Calu3 (cell line): ENCODE results near the gene COL6A3. TPM values are rescaled to one million over a fixed set of nuclear protein-coding genes. Genes with fewer than 3 reads are reported as not detected.

Experiments used
- BruUV-seq: library from RNA; stranded (reverse); fragments of 400-500 nt; replicated peaks from 2 replicates; lab custom pipeline; 2021; lab: Mats Ljungman, UMichigan
- CTCF ChIA-PET: fragments of 300-600 bp; sonication (Branson Sonifier 250); formaldehyde crosslinking; loops from one replicate; lab custom pipeline; 2022; ENCODE audit warnings: antibody characterized with exemption; lab: Charles Lee
- DNase-seq: peaks from one replicate; pipeline ENCODE4 v3.0.0; 2022
- H3K27ac Mint-ChIP-seq: one replicate; pipeline ENCODE4 v1.8.0; 2022; ENCODE audit warnings: mixed read lengths; ENCODE audit not compliant: unreplicated experiment
- H3K27me3 Mint-ChIP-seq: one replicate; pipeline ENCODE4 v1.8.0; 2022; ENCODE audit warnings: mixed read lengths; ENCODE audit not compliant: unreplicated experiment
- H3K36me3 Mint-ChIP-seq: one replicate; pipeline ENCODE4 v1.8.0; 2022; ENCODE audit warnings: mild to moderate bottlenecking, moderate library complexity, mixed read lengths; ENCODE audit not compliant: insufficient read depth, unreplicated experiment
- H3K4me1 Mint-ChIP-seq: one replicate; pipeline ENCODE4 v1.8.0; 2022; ENCODE audit warnings: mild to moderate bottlenecking, low read depth, mixed read lengths; ENCODE audit not compliant: unreplicated experiment
- H3K4me3 Mint-ChIP-seq: one replicate; pipeline ENCODE4 v1.8.0; 2022; ENCODE audit warnings: mild to moderate bottlenecking, low read depth, moderate library complexity, mixed read lengths; ENCODE audit not compliant: unreplicated experiment
- H3K9me3 Mint-ChIP-seq: one replicate; pipeline ENCODE4 v1.8.0; 2022; ENCODE audit warnings: low read depth, mixed read lengths; ENCODE audit not compliant: unreplicated experiment
- intact Hi-C: fragments of 100-400 bp; cut with micrococcal nuclease; formaldehyde crosslinking; loops from one replicate; pipeline ENCODE4 v1.10.0; 2022; ENCODE audit not compliant: unreplicated experiment
- total RNA-seq: library from RNA; stranded (reverse); gene quantifications from 2 replicates; pipeline ENCODE4 v1.2.3, GENCODE V29; 2022
- TF ChIP-seq, protein P1 (sequence below): fragments of 200-600 bp; IDR thresholded peaks from one replicate; pipeline ENCODE4 v1.8.0; 2022; ENCODE audit warnings: antibody characterized with exemption; ENCODE audit not compliant: unreplicated experiment

The COL6A3 gene
- total RNA-seq, 1 experiment from 2014 or later, result 0.07 TPM

DNA sequence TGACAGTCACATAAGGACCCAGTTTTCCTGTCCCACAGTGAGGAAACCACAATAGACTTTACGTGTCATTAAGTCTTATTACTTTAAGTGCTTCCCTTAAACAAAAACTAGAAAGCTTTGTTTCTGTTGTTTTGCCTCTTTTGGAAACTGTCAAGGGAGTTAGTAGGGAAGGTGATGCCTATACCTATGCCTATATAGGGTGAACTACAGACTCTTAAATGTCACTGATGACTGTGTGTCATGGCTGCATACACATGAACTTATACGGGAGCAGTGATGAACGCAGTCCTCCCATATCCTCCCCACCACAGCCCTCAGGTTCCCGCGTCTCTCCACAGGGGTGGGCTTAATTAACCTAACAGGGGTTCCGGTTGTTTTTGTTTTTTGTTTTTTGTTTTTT is 97.6 kb downstream of the COL6A3 start:
- CTCF ChIA-PET, result no interaction called here
- H3K9me3 Mint-ChIP-seq, result no peaks in the 10 kb centered on the region
- no peaks in the 10 kb centered on the region for H3K36me3 Mint-ChIP-seq
- TF ChIP-seq, protein P1, sequence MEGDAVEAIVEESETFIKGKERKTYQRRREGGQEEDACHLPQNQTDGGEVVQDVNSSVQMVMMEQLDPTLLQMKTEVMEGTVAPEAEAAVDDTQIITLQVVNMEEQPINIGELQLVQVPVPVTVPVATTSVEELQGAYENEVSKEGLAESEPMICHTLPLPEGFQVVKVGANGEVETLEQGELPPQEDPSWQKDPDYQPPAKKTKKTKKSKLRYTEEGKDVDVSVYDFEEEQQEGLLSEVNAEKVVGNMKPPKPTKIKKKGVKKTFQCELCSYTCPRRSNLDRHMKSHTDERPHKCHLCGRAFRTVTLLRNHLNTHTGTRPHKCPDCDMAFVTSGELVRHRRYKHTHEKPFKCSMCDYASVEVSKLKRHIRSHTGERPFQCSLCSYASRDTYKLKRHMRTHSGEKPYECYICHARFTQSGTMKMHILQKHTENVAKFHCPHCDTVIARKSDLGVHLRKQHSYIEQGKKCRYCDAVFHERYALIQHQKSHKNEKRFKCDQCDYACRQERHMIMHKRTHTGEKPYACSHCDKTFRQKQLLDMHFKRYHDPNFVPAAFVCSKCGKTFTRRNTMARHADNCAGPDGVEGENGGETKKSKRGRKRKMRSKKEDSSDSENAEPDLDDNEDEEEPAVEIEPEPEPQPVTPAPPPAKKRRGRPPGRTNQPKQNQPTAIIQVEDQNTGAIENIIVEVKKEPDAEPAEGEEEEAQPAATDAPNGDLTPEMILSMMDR, result no peak
- peaks cover 43% of the 10 kb centered on the region for H3K27me3 Mint-ChIP-seq
- intact Hi-C loops, result no loop called here
- no peak for DNase-seq
- H3K4me1 Mint-ChIP-seq, result peaks cover 9% of the 10 kb centered on the region
- no TSS peak for BruUV-seq
- H3K4me3 Mint-ChIP-seq, result no peak overlapping the region
- H3K27ac Mint-ChIP-seq, result no peak overlapping the region

DNA sequence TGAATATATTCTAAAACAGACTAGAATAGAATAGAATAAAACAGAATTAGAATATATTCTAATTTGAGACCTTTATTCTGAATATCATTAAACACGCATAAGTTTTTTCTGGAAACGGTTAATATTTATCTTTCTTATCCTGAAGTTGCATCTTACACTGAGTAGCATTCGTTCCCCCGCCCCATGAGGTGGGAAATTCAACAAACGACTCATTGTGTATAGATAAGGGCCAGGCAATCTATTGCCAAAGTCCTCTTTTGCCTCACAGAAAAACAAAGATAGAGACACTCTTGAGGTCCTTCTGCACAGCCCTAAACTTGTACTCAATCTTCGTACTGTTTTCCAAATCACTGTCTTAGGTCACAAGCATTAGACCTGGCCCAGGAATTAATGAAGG is 98.1 kb downstream of the COL6A3 start:
- DNase-seq, result no peak
- Mint-ChIP-seq H3K36me3 (no peaks in the 10 kb centered on the region), H3K4me3 (no peak overlapping the region), H3K4me1 (peaks cover 9% of the 10 kb centered on the region), H3K27ac (no peak overlapping the region), H3K9me3 (no peaks in the 10 kb centered on the region), H3K27me3 (peaks cover 43% of the 10 kb centered on the region)
- BruUV-seq, result no TSS peak
- TF ChIP-seq, protein P1, result no peak
- intact Hi-C loops, result no loop called here
- CTCF ChIA-PET, result no interaction called here

DNA sequence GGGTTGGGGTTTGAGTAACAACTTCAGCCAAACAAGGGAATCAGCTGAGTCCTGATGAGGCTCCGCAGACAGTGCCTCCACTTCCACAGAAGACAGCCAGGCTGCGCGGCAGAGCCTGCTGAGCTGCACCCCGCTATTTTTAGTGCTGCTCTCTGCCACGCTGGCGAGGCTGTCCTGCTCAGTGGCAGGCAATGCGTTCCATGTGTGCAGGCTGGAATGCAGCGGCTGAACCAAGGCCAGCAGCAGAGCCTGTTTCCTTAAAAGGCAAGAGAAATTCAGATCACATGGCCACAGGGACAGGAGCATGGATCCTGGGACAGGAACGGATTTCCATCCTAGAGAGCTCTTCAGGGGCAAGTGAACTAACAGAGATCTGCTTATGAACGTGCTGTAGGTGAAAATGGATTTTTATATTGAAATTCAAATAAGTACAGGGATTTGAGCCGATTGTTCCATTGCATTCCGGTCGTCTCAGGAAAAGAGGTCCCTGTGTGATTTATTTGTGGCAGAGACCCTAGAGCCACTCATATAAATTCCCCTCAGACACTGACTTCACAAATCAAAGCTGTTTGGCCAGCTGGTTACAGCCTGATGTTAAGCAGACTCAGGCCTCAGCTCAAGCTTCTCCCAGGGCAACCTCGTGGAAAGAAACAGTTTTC is 98.7 kb downstream of the COL6A3 start:
- no peak overlapping the region for H3K4me3 Mint-ChIP-seq
- no peak overlapping the region for H3K27ac Mint-ChIP-seq
- H3K4me1 Mint-ChIP-seq, result peaks cover 9% of the 10 kb centered on the region
- no peaks in the 10 kb centered on the region for H3K9me3 Mint-ChIP-seq
- no TSS peak for BruUV-seq
- DNase-seq, result peak; percentile 58
- intact Hi-C loops, result no loop called here
- TF ChIP-seq, protein P1, result no peak
- H3K36me3 Mint-ChIP-seq, result no peaks in the 10 kb centered on the region
- peaks cover 38% of the 10 kb centered on the region for H3K27me3 Mint-ChIP-seq
- CTCF ChIA-PET, result interaction anchor here (0.6 kb wide), 1 partner anchor 88 kb away, joined by 3 read pairs; no protein-coding TSS in a partner anchor

DNA sequence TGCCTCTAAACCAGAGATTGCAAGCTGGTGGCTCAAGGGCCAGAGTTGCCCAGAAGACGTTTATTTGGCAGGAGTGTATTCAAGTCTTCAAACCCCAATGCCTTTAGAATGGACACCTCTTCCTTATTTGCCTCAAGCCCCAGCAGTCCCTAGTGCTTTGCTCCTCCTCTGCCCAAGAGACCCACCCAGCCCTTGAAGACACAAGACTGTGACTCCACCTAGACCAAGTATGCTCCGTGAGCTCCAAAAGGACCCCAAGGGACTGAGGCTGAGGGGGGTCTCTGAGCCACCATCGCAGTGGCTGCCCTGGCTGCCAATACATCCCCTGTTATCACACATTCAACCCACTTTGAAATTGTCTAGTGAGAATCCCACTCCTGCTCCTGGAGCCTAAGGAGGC is 99.3 kb downstream of the COL6A3 start:
- H3K27me3 Mint-ChIP-seq, result peaks cover 34% of the 10 kb centered on the region

More for the DNA sequence above, 99.3 kb downstream of the COL6A3 start:
- Mint-ChIP-seq H3K36me3 (no peaks in the 10 kb centered on the region), H3K9me3 (no peaks in the 10 kb centered on the region), H3K4me3 (no peak overlapping the region), H3K4me1 (peaks cover 9% of the 10 kb centered on the region), H3K27ac (no peak overlapping the region)
- TF ChIP-seq, protein P1, result no peak
- no TSS peak for BruUV-seq
- intact Hi-C loops, result no loop called here
- CTCF ChIA-PET, result interaction anchor here (0.6 kb wide), 1 partner anchor 87 kb away, joined by 3 read pairs; no protein-coding TSS in a partner anchor
- no peak for DNase-seq
